ENCODE results near the gene EMSY.

- TF ChIP-seq PAF1 (CRISPR knock-in tag; IDR thresholded peaks at IDR 0.05): no peak
- TF ChIP-seq ZNF274 (CRISPR knock-in tag; IDR thresholded peaks at IDR 0.05): 0 out of 2 replicates have a peak, but pooled peaks have one; percentile 51
- no peak for TF ChIP-seq NBN (conservative IDR thresholded peaks at IDR 0.05)
- TF ChIP-seq ZNF639 (CRISPR knock-in tag; conservative IDR thresholded peaks at IDR 0.05): no peak; the same call in 1 of the 2 replicates
- no peak for TF ChIP-seq USF2 (IDR thresholded peaks at IDR 0.05; ENCODE audit: low read depth, low read length)
- TF ChIP-seq USF2 (CRISPR knock-in tag; IDR thresholded peaks at IDR 0.05; ENCODE audit: borderline replicate concordance): no peak; the same call in 1 of the 2 replicates
- TF ChIP-seq ZKSCAN5 (CRISPR knock-in tag; IDR thresholded peaks at IDR 0.05): no peak
- no peak for TF ChIP-seq WIZ (CRISPR knock-in tag; IDR thresholded peaks at IDR 0.05)
Measured at GRCh38 chr11:76444384-76445120, at the start of gene EMSY.
